ENCODE results near the gene TRAPPC1.

DNA sequence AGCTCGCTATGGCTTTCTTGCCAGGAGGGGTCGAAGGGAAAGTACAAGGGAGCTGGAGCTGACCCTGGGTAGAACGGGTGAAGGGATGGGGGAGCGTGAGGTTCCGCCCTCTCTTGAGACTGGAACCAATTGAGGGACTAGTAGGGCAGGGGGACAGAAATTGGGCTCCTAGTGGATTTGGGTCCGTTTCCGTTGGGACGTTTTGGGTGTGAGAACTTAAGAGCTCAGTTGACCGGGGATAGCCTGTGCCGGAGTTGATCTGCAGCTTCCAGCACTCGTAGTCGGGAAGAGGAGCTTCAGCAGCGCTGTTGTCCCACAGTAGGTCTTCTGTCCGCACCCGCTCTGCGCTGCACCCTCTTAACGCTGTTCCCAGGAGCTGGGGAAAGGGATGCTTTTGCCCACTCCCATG is 741 bp upstream of the TRAPPC1 start:
- TF ChIP-seq GATA3 (IDR thresholded peaks at IDR 0.05; ENCODE audit: low read depth, low read length) (no peak), GATA2 (IDR thresholded peaks at IDR 0.05; ENCODE audit: low read depth, low read length) (no peak)
